SU-DHL-6 (cell line): ENCODE measurements around the gene NAA10.

Experiments
- H2AFZ ChIP-seq: fragments of 200-600 bp; sonication (generic); 2 replicates; pipeline ENCODE4 v1.6.1; 2014; ENCODE audit warnings: low read depth, mild to moderate bottlenecking, moderate library complexity, mixed read lengths, antibody characterized with exemption, low read length; ENCODE audit not compliant: severe bottlenecking
- H3F3A ChIP-seq: fragments of 200-600 bp; shearing (Covaris generic); 2 replicates; pipeline ENCODE4 v1.6.0; 2016; ENCODE audit warnings: antibody characterized with exemption, mild to moderate bottlenecking; ENCODE audit not compliant: insufficient read depth
- H3K27ac ChIP-seq: fragments of 200-600 bp; sonication (generic); 2 replicates; pipeline ENCODE4 v1.5.1; 2016; ENCODE audit warnings: low read depth, mild to moderate bottlenecking, low read length, moderate library complexity, mixed read lengths
- H3K27me3 ChIP-seq: fragments of 200-600 bp; sonication (generic), shearing (Covaris generic); 2 replicates; pipeline ENCODE4 v1.6.0; 2014; ENCODE audit warnings: mild to moderate bottlenecking, low read length
- H3K36me3 ChIP-seq: fragments of 200-600 bp; sonication (generic); 2 replicates; pipeline ENCODE4 v1.6.1; 2014; ENCODE audit warnings: mild to moderate bottlenecking, low read length, mixed read lengths
- H3K4me2 ChIP-seq: fragments of 300-600, 200-600 bp; shearing (Covaris generic), sonication (generic); 2 replicates; pipeline ENCODE4 v1.6.0; 2014; ENCODE audit warnings: low read length, low read depth, mild to moderate bottlenecking; ENCODE audit not compliant: poor library complexity, severe bottlenecking
- H3K4me3 ChIP-seq: fragments of 200-600 bp; sonication (generic); 2 replicates; pipeline ENCODE4 v1.5.1; 2014; ENCODE audit warnings: antibody characterized with exemption, low read length, mild to moderate bottlenecking, mixed read lengths; ENCODE audit not compliant: insufficient read depth, poor library complexity, severe bottlenecking
- H3K79me2 ChIP-seq: fragments of 200-600 bp; sonication (generic); 2 replicates; pipeline ENCODE4 v1.6.1; 2014; ENCODE audit warnings: mild to moderate bottlenecking, low read length, moderate library complexity; ENCODE audit not compliant: insufficient read depth
- H3K9ac ChIP-seq: fragments of 200-600 bp; sonication (generic); 2 replicates; pipeline ENCODE4 v1.7.0; 2014; ENCODE audit warnings: mild to moderate bottlenecking, low read length
- H3K9me2 ChIP-seq: fragments of 200-600 bp; sonication (generic); replicated peaks from 2 replicates; pipeline ENCODE4 v1.6.1; 2014; ENCODE audit warnings: low read length; ENCODE audit not compliant: insufficient read depth
- H3K9me3 ChIP-seq: fragments of 200-600 bp; sonication (generic); 2 replicates; pipeline ENCODE4 v1.6.1; 2014; ENCODE audit warnings: low read length, mixed read lengths; ENCODE audit not compliant: insufficient read depth
- H4K20me1 ChIP-seq: fragments of 200-600 bp; sonication (generic); 2 replicates; pipeline ENCODE4 v1.6.1; 2014; ENCODE audit warnings: low read depth, mild to moderate bottlenecking, antibody characterized with exemption, low read length, moderate library complexity, mixed read lengths
- EZH2phosphoT487 ChIP-seq: fragments of 200-600 bp; sonication (generic), shearing (Covaris generic); conservative IDR thresholded peaks from 2 replicates; pipeline ENCODE4 v1.6.1; 2018; ENCODE audit warnings: mild to moderate bottlenecking, antibody characterized with exemption, low read length, moderate library complexity, mixed read lengths
- TF ChIP-seq, protein P1 (sequence below): fragments of 200-600 bp; sonication (generic); IDR thresholded peaks from one replicate; pipeline ENCODE4 v1.5.1; 2017; ENCODE audit warnings: antibody characterized with exemption, mild to moderate bottlenecking, low read length, moderate library complexity; ENCODE audit not compliant: insufficient read depth, poor library complexity, severe bottlenecking

NAA10 gene

DNA sequence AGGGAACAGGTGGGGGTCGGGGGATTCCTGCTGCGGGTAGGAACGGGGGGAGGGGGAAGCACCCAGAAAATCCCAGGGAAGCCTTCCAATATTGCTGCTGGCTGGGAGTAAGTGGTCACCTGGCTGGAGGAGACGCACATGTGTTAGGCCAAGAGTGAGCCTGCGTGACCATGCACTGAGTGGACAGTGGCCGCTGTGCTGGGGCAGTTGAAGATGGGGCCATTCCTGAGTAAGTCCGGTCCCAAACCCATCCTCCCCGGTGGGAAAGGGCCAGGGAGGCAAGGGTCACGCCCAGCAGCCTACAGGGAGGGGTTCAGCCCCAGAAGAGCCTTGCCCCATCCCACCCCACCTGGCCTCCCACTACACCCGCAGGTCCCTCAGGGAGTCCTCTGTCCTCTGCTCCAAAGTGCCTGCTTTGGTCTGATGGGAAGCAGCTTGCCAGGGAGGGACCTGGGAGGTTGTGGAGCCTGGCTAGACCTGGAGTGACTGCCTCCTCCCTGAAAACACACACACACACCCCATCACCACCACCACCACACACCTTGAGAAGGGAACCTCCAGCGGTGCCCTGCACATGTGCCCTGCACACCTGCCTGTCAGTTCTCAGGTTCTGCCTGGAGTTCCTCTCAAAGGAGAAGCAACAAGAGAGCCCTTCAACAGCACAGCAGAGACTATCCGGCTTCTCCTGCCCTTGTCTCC is 54.9 kb downstream of the NAA10 start:
- TF ChIP-seq EZH2phosphoT487, result no peak
- TF ChIP-seq, protein P1, sequence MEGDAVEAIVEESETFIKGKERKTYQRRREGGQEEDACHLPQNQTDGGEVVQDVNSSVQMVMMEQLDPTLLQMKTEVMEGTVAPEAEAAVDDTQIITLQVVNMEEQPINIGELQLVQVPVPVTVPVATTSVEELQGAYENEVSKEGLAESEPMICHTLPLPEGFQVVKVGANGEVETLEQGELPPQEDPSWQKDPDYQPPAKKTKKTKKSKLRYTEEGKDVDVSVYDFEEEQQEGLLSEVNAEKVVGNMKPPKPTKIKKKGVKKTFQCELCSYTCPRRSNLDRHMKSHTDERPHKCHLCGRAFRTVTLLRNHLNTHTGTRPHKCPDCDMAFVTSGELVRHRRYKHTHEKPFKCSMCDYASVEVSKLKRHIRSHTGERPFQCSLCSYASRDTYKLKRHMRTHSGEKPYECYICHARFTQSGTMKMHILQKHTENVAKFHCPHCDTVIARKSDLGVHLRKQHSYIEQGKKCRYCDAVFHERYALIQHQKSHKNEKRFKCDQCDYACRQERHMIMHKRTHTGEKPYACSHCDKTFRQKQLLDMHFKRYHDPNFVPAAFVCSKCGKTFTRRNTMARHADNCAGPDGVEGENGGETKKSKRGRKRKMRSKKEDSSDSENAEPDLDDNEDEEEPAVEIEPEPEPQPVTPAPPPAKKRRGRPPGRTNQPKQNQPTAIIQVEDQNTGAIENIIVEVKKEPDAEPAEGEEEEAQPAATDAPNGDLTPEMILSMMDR, result no peak
- H4K20me1 ChIP-seq, result no peaks in the 10 kb centered on the region
- no peaks in the 10 kb centered on the region for H3K79me2 ChIP-seq
- H3K27me3 ChIP-seq, result no peaks in the 10 kb centered on the region
- no peak overlapping the region for H3K4me3 ChIP-seq
- H3K4me2 ChIP-seq, result no peak overlapping the region
- H3K27ac ChIP-seq, result no peak overlapping the region
- H3F3A ChIP-seq, result no peaks in the 10 kb centered on the region
- H3K9me3 ChIP-seq, result no peaks in the 10 kb centered on the region
- H3K9me2 ChIP-seq, result no peaks in the 10 kb centered on the region
- H2AFZ ChIP-seq, result no peak overlapping the region
- no peaks in the 10 kb centered on the region for H3K36me3 ChIP-seq
- H3K9ac ChIP-seq, result no peak overlapping the region
